Mucosa of stomach (tissue), 1 donor: ENCODE measurements around the gene ANKRD55.

Source experiments
- H3K27me3 ChIP-seq: one replicate; pipeline ENCODE4 v1.7.0; 2013; ENCODE audit warnings: mild to moderate bottlenecking, low read length; ENCODE audit not compliant: control insufficient read depth, insufficient read depth
- H3K36me3 ChIP-seq: one replicate; pipeline ENCODE4 v1.7.0; 2013; ENCODE audit warnings: low read length; ENCODE audit not compliant: control insufficient read depth, insufficient read depth
- H3K4me1 ChIP-seq: one replicate; pipeline ENCODE4 v1.7.0; 2013; ENCODE audit warnings: mild to moderate bottlenecking, low read length; ENCODE audit not compliant: control insufficient read depth, insufficient read depth
- H3K4me3 ChIP-seq: one replicate; pipeline ENCODE4 v1.7.0; 2013; ENCODE audit warnings: low read length
- H3K9ac ChIP-seq: one replicate; pipeline ENCODE4 v1.7.0; 2013; ENCODE audit warnings: mild to moderate bottlenecking, low read length, moderate library complexity
- H3K9me3 ChIP-seq: one replicate; pipeline ENCODE4 v1.7.0; 2013; ENCODE audit warnings: mild to moderate bottlenecking, low read length, moderate library complexity; ENCODE audit not compliant: control insufficient read depth
- donor health status: Pancreatic carcinoma.

ANKRD55 gene

GRCh38 chr5:56147106-56147505, 86.0 kb downstream of the ANKRD55 start:
- H3K9me3 ChIP-seq, result no peaks in the 10 kb centered on the region
- peaks cover 3% of the 10 kb centered on the region for H3K4me1 ChIP-seq
- no peaks in the 10 kb centered on the region for H3K27me3 ChIP-seq
- no peak overlapping the region for H3K9ac ChIP-seq
- H3K36me3 ChIP-seq, result no peaks in the 10 kb centered on the region
- no peak overlapping the region for H3K4me3 ChIP-seq

GRCh38 chr5:56146674-56147073, 86.5 kb downstream of the ANKRD55 start:
- Histone ChIP-seq H3K4me1 (peaks cover 3% of the 10 kb centered on the region), H3K9ac (no peak overlapping the region), H3K27me3 (no peaks in the 10 kb centered on the region), H3K4me3 (no peak overlapping the region), H3K36me3 (no peaks in the 10 kb centered on the region), H3K9me3 (no peaks in the 10 kb centered on the region)

GRCh38 chr5:56145511-56145910, 87.6 kb downstream of the ANKRD55 start:
- Histone ChIP-seq H3K9me3 (no peaks in the 10 kb centered on the region), H3K36me3 (no peaks in the 10 kb centered on the region), H3K4me1 (peaks cover 3% of the 10 kb centered on the region)

GRCh38 chr5:56145106-56145505, 88.0 kb downstream of the ANKRD55 start:
- no peaks in the 10 kb centered on the region for H3K27me3 ChIP-seq
- no peaks in the 10 kb centered on the region for H3K9me3 ChIP-seq
- no peaks in the 10 kb centered on the region for H3K36me3 ChIP-seq
- H3K4me1 ChIP-seq, result peaks cover 3% of the 10 kb centered on the region
- H3K9ac ChIP-seq, result no peak overlapping the region
- H3K4me3 ChIP-seq, result no peak overlapping the region

More at GRCh38 chr5:56145511-56145910, 87.6 kb downstream of the ANKRD55 start:
- no peaks in the 10 kb centered on the region for H3K27me3 ChIP-seq
- H3K9ac ChIP-seq, result no peak overlapping the region
- H3K4me3 ChIP-seq, result no peak overlapping the region

- H3K9ac ChIP-seq, result no peak overlapping the region
- no peaks in the 10 kb centered on the region for H3K36me3 ChIP-seq
- no peaks in the 10 kb centered on the region for H3K27me3 ChIP-seq
- no peak overlapping the region for H3K4me3 ChIP-seq
- H3K4me1 ChIP-seq, result peaks cover 3% of the 10 kb centered on the region
- no peaks in the 10 kb centered on the region for H3K9me3 ChIP-seq
These were observed 88.9 kb downstream of the ANKRD55 start for GRCh38 chr5:56144211-56144610.

- no peaks in the 10 kb centered on the region for H3K27me3 ChIP-seq
These were observed 89.8 kb downstream of the ANKRD55 start for GRCh38 chr5:56143373-56143714.

GRCh38 chr5:56142614-56143372, 90.3 kb downstream of the ANKRD55 start:
- H3K4me1 ChIP-seq, result peaks cover 3% of the 10 kb centered on the region
- H3K9ac ChIP-seq, result no peak overlapping the region
- no peaks in the 10 kb centered on the region for H3K36me3 ChIP-seq
- H3K4me3 ChIP-seq, result no peak overlapping the region
- no peaks in the 10 kb centered on the region for H3K27me3 ChIP-seq
- no peaks in the 10 kb centered on the region for H3K9me3 ChIP-seq

More at GRCh38 chr5:56143373-56143714, 89.8 kb downstream of the ANKRD55 start:
- no peak overlapping the region for H3K4me3 ChIP-seq
- no peaks in the 10 kb centered on the region for H3K9me3 ChIP-seq
- H3K9ac ChIP-seq, result no peak overlapping the region
- H3K4me1 ChIP-seq, result peaks cover 3% of the 10 kb centered on the region
- H3K36me3 ChIP-seq, result no peaks in the 10 kb centered on the region

GRCh38 chr5:56142233-56142613, 90.9 kb downstream of the ANKRD55 start:
- no peaks in the 10 kb centered on the region for H3K36me3 ChIP-seq
- H3K9ac ChIP-seq, result no peak overlapping the region
- H3K4me1 ChIP-seq, result peaks cover 3% of the 10 kb centered on the region
- H3K9me3 ChIP-seq, result no peaks in the 10 kb centered on the region
- H3K27me3 ChIP-seq, result no peaks in the 10 kb centered on the region
- H3K4me3 ChIP-seq, result no peak overlapping the region

GRCh38 chr5:56140073-56140472, 93.1 kb downstream of the ANKRD55 start:
- Histone ChIP-seq H3K4me3 (no peak overlapping the region), H3K27me3 (no peaks in the 10 kb centered on the region), H3K9me3 (no peaks in the 10 kb centered on the region), H3K9ac (no peak overlapping the region), H3K4me1 (peaks cover 3% of the 10 kb centered on the region), H3K36me3 (no peaks in the 10 kb centered on the region)

- Histone ChIP-seq H3K4me1 (no peaks in the 10 kb centered on the region), H3K9ac (no peak overlapping the region), H3K9me3 (no peaks in the 10 kb centered on the region), H3K36me3 (no peaks in the 10 kb centered on the region), H3K27me3 (no peaks in the 10 kb centered on the region), H3K4me3 (no peak overlapping the region)
These were observed 102.5 kb downstream of the ANKRD55 start for GRCh38 chr5:56130664-56131063.

- no peaks in the 10 kb centered on the region for H3K9me3 ChIP-seq
- H3K9ac ChIP-seq, result no peak overlapping the region
- no peaks in the 10 kb centered on the region for H3K36me3 ChIP-seq
- no peak overlapping the region for H3K4me3 ChIP-seq
- peaks cover 6% of the 10 kb centered on the region for H3K4me1 ChIP-seq
- H3K27me3 ChIP-seq, result no peaks in the 10 kb centered on the region
These were observed 103.8 kb downstream of the ANKRD55 start for GRCh38 chr5:56129288-56129687.

- H3K27me3 ChIP-seq, result no peaks in the 10 kb centered on the region
- no peak overlapping the region for H3K4me3 ChIP-seq
- H3K9ac ChIP-seq, result no peak overlapping the region
- H3K9me3 ChIP-seq, result no peaks in the 10 kb centered on the region
- no peaks in the 10 kb centered on the region for H3K36me3 ChIP-seq
- H3K4me1 ChIP-seq, result peaks cover 6% of the 10 kb centered on the region
These were observed 105.0 kb downstream of the ANKRD55 start for GRCh38 chr5:56128113-56128512.
